IPS DF 4.7 (cell line): Measurements from ENCODE around the gene COG8.
"Not testable (repeated sequence)": the region's sequence is repeated elsewhere in the genome, so short reads cannot be mapped to it uniquely, and the experiment has no call there.

ENCODE experiments used
- DNase-seq: peaks from one replicate; pipeline ENCODE4 v3.0.0-alpha.2; 2013; ENCODE audit warnings: low spot score; ENCODE audit errors: extremely low read depth

COG8 gene

GRCh38 chr16:69319826-69320739 lies 19.3 kb downstream of the COG8 start:
- DNase-seq, result no peak

DNA sequence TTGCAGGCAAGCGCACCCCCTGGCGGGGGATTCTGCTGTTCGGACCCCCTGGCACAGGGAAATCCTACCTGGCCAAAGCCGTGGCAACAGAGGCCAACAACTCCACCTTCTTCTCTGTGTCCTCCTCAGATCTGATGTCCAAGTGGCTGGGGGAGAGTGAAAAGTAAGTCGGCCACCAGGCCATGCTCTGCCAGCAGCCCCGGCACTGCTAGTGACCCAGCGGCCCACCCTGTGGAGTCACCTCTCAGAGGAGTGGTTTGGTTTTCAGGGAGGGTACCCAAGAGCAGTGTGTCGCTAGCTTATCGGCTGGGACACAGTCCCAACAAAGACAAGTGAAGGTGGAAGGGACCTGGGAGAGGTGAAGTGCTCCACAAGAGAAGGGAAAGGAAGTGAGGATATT lies 20.0 kb downstream of the COG8 start:
- DNase-seq, result no peak

DNA sequence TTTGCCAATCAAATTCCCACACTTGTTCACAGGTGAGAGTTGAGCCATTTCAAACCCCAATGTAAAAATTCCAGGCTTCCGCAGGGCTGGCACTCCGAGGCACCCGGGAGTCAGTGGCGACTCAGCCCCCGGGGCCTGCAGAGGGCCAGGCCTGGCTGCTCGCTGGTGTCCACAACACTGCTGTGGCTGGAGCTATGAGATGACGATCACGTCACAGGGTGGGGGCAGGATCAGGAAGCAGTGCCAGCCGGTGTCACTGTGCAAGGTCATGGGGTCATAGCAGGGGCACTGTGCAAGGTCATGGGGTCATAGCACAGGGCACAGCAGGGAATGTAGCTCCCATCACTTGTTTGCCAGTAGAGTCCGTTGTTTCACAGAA lies 20.5 kb downstream of the COG8 start:
- DNase-seq, result no peak

DNA sequence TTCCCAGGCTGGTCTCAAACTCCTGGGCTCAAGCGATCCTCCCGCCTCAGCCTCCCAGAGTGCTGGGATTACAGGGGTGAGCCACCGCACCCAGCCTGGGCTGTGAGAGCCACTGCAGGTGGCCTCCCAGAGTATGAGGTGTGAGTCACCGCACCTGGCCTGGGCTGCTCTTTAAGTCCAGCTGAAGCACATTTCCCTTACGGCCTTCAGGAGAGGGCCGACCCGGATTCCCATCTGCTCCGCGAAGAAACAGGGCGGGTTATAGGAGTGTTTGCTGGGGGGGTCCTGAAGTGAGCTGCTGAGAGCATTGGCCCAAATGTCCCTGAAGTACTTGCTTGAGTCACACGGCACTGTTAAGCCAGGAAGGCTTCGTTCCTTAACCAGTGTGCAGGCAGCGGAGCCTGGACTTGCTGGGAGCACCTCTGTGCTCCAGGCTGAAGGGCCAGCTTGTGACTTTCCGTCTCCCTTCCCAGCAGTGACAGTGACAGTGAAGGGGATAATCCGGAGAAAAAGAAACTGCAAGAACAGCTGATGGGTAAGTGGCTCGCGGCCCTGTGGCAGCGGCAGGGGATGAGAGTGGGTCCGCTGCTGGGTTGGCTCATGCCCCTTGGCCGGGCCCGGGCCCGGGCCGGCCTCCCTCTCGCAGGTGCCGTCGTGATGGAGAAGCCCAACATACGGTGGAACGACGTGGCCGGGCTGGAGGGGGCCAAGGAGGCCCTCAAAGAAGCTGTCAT lies 21.0 kb downstream of the COG8 start:
- DNase-seq, result no peak

- DNase-seq, result no peak
Observed at GRCh38 chr16:69316595-69317034, 22.7 kb downstream of the COG8 start.

DNA sequence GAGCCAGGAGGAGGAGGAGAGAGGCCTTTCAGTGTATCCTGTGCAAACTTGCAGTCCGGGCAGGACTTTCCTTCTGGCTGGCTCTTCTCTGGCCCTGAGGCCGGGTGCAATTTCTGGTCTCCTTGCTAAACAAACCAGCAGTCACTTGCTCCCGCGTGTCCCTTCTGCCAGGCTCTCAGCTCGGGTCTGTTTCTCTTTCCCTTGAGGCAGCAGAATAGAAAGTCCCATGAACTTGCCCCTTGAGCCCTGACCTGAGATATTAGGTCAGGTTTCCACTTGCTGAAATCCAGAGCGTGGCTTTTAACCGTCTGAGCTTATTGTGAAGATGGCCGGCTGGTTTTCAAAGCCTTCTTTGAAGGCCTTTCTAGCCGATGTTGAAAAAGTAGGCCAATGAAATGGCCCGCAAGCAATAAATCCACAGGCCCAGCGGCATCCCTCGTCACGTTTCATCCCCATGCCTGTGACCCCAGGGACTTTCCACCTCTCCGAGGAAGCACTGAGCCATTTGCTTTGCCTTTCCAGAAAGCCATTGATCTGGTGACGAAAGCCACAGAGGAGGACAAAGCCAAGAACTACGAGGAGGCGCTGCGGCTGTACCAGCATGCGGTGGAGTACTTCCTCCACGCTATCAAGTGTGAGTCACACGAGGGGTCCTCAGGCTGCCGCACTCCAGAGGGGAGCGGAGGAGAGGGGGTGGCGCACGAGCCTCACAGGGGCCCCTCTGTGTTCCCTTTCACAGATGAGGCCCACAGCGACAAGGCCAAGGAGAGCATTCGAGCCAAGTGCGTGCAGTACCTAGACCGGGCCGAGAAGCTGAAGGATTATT lies 23.7 kb downstream of the COG8 start:
- no peak for DNase-seq

DNA sequence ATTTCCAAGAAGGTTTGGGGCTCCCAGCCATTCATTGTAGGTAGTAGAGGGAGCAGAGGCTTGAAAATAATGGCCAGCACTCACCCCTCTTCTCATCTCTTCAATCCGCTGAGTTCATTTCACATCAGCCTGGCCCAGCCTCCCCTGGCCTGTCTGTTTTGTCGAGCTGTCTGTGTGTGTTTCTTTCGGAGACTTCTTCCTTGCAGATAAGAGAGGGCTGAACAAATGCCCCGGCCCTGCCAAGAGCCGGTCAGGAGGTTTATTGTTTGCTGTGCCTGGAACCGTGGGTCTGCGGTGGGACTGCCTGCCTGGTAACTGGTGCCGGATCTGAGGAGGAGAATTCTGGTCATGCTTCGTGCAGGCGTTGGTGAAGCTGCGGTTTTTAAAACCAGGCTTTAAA lies 24.8 kb downstream of the COG8 start:
- DNase-seq, result no peak

- no peak for DNase-seq
Observed at GRCh38 chr16:69313469-69313868, 25.9 kb downstream of the COG8 start.

DNA sequence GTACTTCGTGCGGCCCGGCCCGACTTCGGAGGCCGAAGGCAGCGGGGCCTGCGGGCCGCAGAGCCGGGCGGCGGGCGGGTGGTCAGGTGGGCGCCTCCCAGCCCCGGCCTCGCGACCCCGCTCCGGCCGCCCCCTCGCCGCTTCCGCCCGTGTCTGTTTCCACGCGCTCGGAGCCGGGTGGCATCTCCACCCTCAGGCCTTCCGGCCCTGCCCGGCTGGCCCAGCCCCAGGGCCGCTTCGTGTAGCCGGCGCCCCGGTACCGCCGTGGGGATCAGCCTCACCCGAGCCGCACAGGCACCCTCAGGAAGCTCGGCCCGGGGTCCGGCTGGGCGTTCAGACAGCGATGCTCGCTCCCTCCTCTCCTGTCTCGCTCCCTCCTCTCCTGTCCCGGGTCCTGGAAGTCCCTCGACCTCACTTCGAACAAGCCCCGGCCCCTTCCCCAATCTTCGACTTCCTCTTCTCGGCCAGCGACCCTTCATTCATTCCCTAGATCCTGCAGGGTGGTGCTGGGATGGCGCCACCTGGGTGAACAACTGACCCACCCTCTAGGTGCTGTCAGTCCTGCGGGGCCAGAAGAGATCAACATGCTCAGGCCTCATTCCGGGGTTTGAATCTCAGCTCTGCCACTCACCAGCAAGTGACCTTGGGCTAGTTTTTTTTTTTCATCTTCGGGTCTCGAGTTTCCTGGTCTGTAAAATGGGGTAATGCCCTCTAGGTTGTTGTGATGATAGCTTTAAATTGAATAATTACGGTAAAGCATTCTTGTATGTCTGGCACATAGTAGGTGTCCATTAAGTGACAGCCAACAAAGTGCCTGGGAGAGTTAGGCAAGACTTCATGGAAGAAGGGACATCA lies 27.6 kb downstream of the COG8 start:
- no peak for DNase-seq

GRCh38 chr16:69310653-69311532 lies 28.5 kb downstream of the COG8 start, which contains the start of gene VPS4A:
TSS of gene VPS4A (plus strand) at chr16:69311350. CDS start at chr16:69311512, 162 bp downstream.
- no peak for DNase-seq

GRCh38 chr16:69309316-69309715 lies 30.0 kb downstream of the COG8 start:
- no peak for DNase-seq

DNA sequence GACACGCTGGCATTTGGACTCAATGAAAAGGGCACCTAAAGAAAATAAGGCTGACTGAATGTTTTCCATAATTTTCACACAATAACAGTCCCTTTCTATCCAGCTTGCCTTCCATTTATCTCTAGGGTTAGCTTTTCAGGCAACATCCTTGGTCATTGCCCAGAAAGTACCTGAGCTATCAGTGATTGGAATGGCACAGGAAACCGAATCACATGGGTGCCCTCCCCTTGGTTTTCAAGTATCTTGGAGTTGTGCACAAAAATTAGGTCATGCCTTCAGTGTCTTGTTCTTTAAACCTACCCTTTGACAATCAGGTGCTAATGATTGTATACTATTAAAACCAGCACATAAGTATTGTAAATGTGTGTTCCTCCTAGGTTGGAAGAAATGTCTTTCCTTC lies 31.5 kb downstream of the COG8 start:
- no peak for DNase-seq

- no peak for DNase-seq
Observed at GRCh38 chr16:69307091-69307490, 32.3 kb downstream of the COG8 start.

- DNase-seq, result no peak
Observed at GRCh38 chr16:69306031-69306430, 33.3 kb downstream of the COG8 start.

DNA sequence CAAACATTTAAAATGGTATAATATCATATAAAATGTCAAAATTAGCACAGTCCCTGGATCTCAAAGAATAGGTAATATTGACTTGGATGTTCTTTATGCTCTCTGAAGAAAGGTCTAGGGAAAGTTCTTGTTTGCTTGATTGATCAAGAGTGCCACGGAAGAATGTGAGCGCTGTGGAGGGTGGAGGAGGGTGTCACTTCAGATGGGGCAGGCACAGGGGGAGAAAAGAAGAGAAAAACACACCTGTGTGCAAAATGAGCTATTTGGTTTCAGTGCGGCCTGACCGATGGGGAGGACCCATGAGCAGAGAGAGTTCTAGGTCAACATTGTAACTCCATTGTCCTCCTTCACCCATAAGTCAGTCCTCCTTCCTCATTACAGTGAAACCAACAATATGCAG lies 37.1 kb downstream of the COG8 start:
- no peak for DNase-seq

- DNase-seq, result no peak
Observed at GRCh38 chr16:69301861-69302260, 37.5 kb downstream of the COG8 start.

DNA sequence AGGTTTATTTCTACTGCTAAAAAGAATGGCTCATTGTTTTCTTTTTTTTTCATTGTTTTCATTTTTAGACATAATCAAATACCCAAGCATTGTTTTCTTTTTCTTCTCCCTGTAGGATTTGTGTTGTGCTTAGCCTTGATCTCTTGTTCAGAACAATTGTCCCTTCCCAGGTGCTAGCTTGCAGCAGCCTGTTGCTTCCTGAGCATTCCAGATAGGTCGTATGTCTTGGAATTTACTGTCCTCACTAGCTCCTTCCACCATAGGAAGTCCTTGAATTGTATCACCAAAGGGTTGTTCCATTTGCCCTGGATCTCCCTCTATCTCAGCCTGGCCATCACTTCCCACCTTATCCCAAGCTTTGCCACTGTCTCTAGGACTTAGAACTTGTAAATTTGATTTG lies 38.2 kb downstream of the COG8 start:
- DNase-seq, result no peak

- no peak for DNase-seq
Observed at GRCh38 chr16:69298261-69298660, 41.1 kb downstream of the COG8 start.

- DNase-seq, result not testable (repeated sequence)
Observed at GRCh38 chr16:69296771-69297170, 42.6 kb downstream of the COG8 start.

- DNase-seq, result no peak
Observed at GRCh38 chr16:69294051-69294450, 45.3 kb downstream of the COG8 start.
